ENCODE data around the gene EID2B. TPM values are rescaled to one million over a fixed set of nuclear protein-coding genes. Genes with fewer than 3 reads are reported as not detected.

Gene EID2B
- total and polyA plus RNA-seq, 9 of the 15 experiments (the other 6 are each of a cell fraction or from before 2014, with no cell fraction given), result 2.8 to 8.8 (median 4.8) TPM

GRCh38 chr19:39582442-39582841, 49.8 kb upstream of the EID2B start:
- Histone ChIP-seq H3K27me3 (ENCODE audit: control insufficient read depth in 2 of 2, insufficient read depth in 2 of 2, low read length in 2 of 2) (peaks cover 0 to 10% of the 10 kb centered on the region in 2 experiments; a peak in 2 of 5 replicates), H3K4me3 (no peak overlapping the region)
- in situ Hi-C loops (cut with MboI), result no loop called here

More at GRCh38 chr19:39582442-39582841, 49.8 kb upstream of the EID2B start:
- H4K20me1 ChIP-seq (replicated peaks; ENCODE audit: control insufficient read depth, insufficient read depth, low read length), result no peaks in the 10 kb centered on the region
- H3K4me2 ChIP-seq (ENCODE audit: insufficient read depth, low read length), result no peak overlapping the region
- POLR2A ChIA-PET, result no interaction called here
- TF ChIP-seq BRD4 (IDR thresholded peaks at IDR 0.05) (no peak), HMBOX1 (IDR thresholded peaks at IDR 0.05) (no peak), TFAM (CRISPR knock-in tag; conservative IDR thresholded peaks at IDR 0.05) (no peak), ZNF431 (CRISPR knock-in tag; IDR thresholded peaks at IDR 0.05) (no peak), ARID2 (IDR thresholded peaks at IDR 0.05) (no peak), FOXP1 (CRISPR knock-in tag; IDR thresholded peaks at IDR 0.05) (no peak), ZNF41 (CRISPR knock-in tag; conservative IDR thresholded peaks at IDR 0.05) (no peak), TAF15 (IDR thresholded peaks at IDR 0.05; ENCODE audit: low read depth, low read length) (no peak), FOXJ2 (tag; IDR thresholded peaks at IDR 0.05) (no peak), HDAC1 (IDR thresholded peaks at IDR 0.05) (no peak), SMARCE1 (IDR thresholded peaks at IDR 0.05) (no peak), ZFP36 (IDR thresholded peaks at IDR 0.05; ENCODE audit: low read depth, low read length, partially characterized antibody) (no peak), TSHZ1 (CRISPR knock-in tag; IDR thresholded peaks at IDR 0.05) (no peak), ZNF224 (CRISPR knock-in tag; IDR thresholded peaks at IDR 0.05) (no peak)
- H2AFZ ChIP-seq (ENCODE audit: low read depth, low read length), result no peak overlapping the region
- no peaks in the 10 kb centered on the region for H3K9me1 ChIP-seq (ENCODE audit: control insufficient read depth, insufficient read depth, low read length)
- H3K79me2 ChIP-seq (ENCODE audit: control insufficient read depth, insufficient read depth, low read length), result no peaks in the 10 kb centered on the region
- no peaks in the 10 kb centered on the region for H3K4me1 ChIP-seq (replicated peaks in 1 of 2; ENCODE audit: control insufficient read depth in 2 of 2, insufficient read depth in 2 of 2, low read length in 2 of 2)
- no peaks in the 10 kb centered on the region for H3K36me3 ChIP-seq (ENCODE audit: control insufficient read depth, insufficient read depth, low read length)
- intact Hi-C loops (cut with micrococcal nuclease), result no loop called here
- WGBS (ENCODE audit: insufficient coverage, low coverage, missing lambda C conversion rate), result 1% methylated on average over 4 of the region's 4 CpGs
- FAIRE-seq (no peak), DNase-seq (ENCODE audit: extremely low read depth in 1 of 4, low spot score in 3 of 4) (no peak), ATAC-seq (no peak)
- no peaks in the 10 kb centered on the region for H3K9me3 ChIP-seq (replicated peaks; ENCODE audit: control insufficient read depth, insufficient read depth, low read depth, low read length)
- H3K9ac ChIP-seq (ENCODE audit: insufficient read depth in 1 of 2, low read depth in 2 of 2, low read length in 2 of 2), result no peak overlapping the region
- BruUV-seq (replicated peaks), result no TSS peak
- CTCF ChIA-PET (ENCODE audit: low intra/inter-chr PET ratio), result no interaction called here
- no peak overlapping the region for H3K27ac ChIP-seq (ENCODE audit: extremely low read depth, low read depth, low read length)
